ENCODE data around the gene EPS8L1.

DNA sequence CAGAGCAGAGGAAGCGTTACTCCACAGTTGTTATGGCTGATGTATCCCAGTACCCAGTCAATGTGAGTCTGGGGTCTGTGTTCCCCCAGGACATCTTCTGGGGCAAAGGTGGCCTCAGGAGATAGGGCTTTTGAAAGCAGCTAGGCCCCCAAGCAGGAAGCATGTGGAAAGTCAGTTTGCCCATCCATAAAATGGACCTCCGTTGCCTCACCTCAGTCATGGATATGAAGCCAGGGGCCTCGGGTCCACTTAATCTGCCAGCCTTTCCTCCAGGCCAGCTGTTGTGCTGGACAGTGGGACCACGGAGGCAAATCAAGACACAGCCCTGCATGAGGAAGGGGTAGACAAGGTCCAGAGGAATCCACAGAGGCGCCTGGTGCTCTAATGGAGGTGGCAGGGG lies 3.3 kb downstream of the EPS8L1 start:
- no peak for TF ChIP-seq EZH2 (IDR thresholded peaks at IDR 0.05; ENCODE audit: low read length, unreplicated experiment)
- no peak for TF ChIP-seq CTCF (conservative IDR thresholded peaks at IDR 0.05; ENCODE audit: low read depth, low read length)
